22Rv1 (cell line): Measurements from ENCODE around the gene ARL6IP6.

ENCODE experiments used
- ZFX ChIP-seq: fragments of 450-650 bp; IDR thresholded peaks from 2 replicates; pipeline ENCODE4 v1.6.1; 2017; ENCODE audit warnings: antibody characterized with exemption, borderline replicate concordance
- TF ChIP-seq, protein P1 (sequence below): fragments of 450-650 bp; IDR thresholded peaks from 2 replicates; pipeline ENCODE4 v1.5.1; 2017; ENCODE audit warnings: mild to moderate bottlenecking

- TF ChIP-seq, protein P1, sequence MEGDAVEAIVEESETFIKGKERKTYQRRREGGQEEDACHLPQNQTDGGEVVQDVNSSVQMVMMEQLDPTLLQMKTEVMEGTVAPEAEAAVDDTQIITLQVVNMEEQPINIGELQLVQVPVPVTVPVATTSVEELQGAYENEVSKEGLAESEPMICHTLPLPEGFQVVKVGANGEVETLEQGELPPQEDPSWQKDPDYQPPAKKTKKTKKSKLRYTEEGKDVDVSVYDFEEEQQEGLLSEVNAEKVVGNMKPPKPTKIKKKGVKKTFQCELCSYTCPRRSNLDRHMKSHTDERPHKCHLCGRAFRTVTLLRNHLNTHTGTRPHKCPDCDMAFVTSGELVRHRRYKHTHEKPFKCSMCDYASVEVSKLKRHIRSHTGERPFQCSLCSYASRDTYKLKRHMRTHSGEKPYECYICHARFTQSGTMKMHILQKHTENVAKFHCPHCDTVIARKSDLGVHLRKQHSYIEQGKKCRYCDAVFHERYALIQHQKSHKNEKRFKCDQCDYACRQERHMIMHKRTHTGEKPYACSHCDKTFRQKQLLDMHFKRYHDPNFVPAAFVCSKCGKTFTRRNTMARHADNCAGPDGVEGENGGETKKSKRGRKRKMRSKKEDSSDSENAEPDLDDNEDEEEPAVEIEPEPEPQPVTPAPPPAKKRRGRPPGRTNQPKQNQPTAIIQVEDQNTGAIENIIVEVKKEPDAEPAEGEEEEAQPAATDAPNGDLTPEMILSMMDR, result no peak
- no peak for TF ChIP-seq ZFX
Observed at GRCh38 chr2:152676461-152676860, 42.0 kb upstream of the ARL6IP6 start.
